Activated T-cell treated with anti-CD3 and anti-CD28 coated beads, Interleukin-2, amount 50 U/mL, for 4 hours (primary cell): Measurements from ENCODE around the gene TRIM46. TPM values are rescaled to one million over a fixed set of nuclear protein-coding genes. Genes with fewer than 3 reads are reported as not detected.
"Not testable (repeated sequence)": the region's sequence is repeated elsewhere in the genome, so short reads cannot be mapped to it uniquely, and the experiment has no call there.

ENCODE experiments used
- ATAC-seq, 2 donors: fragments of 200-7000 bp; cut with Tn5 transposase; one replicate each; pipeline ENCODE4 v1.10.0; 2021
- DNase-seq: peaks from one replicate; pipeline ENCODE4 v3.0.0-alpha.2; 2020
- H3K27me3 Mint-ChIP-seq: one replicate; pipeline ENCODE4 v1.8.0; 2021; ENCODE audit warnings: low read depth, mixed read lengths
- H3K36me3 Mint-ChIP-seq: one replicate; pipeline ENCODE4 v1.8.0; 2022; ENCODE audit warnings: mixed read lengths; ENCODE audit not compliant: insufficient read depth
- H3K4me1 Mint-ChIP-seq: one replicate; pipeline ENCODE4 v1.8.0; 2021; ENCODE audit warnings: low read depth, mixed read lengths
- H3K4me3 Mint-ChIP-seq: one replicate; pipeline ENCODE4 v1.8.0; 2021; ENCODE audit warnings: mild to moderate bottlenecking, moderate library complexity, mixed read lengths
- H3K9me3 Mint-ChIP-seq: one replicate; pipeline ENCODE4 v1.8.0; 2021; ENCODE audit warnings: mixed read lengths
- total RNA-seq, 3 donors: library from RNA; stranded (reverse); gene quantifications; one replicate each; pipeline ENCODE4 v1.2.1, GENCODE V29; 2021

TRIM46 gene
- total RNA-seq, 3 donors from 2014 or later, result 3.5 to 4.4 (median 3.5) TPM

- H3K9me3 Mint-ChIP-seq, result no peaks in the 10 kb centered on the region
- H3K4me3 Mint-ChIP-seq, result no peak overlapping the region
- H3K36me3 Mint-ChIP-seq, result peaks cover 8% of the 10 kb centered on the region
- H3K4me1 Mint-ChIP-seq, result peaks cover 4% of the 10 kb centered on the region
- H3K27me3 Mint-ChIP-seq, result no peaks in the 10 kb centered on the region
- ATAC-seq (no peak), DNase-seq (no peak)
Measured at GRCh38 chr1:155184351-155184811, 10.7 kb downstream of the TRIM46 start.

- Mint-ChIP-seq H3K4me1 (peaks cover 4% of the 10 kb centered on the region), H3K36me3 (peaks cover 8% of the 10 kb centered on the region), H3K27me3 (no peaks in the 10 kb centered on the region), H3K9me3 (no peaks in the 10 kb centered on the region), H3K4me3 (no peak overlapping the region)
- DNase-seq, result no peak
- no peak for ATAC-seq
Measured at GRCh38 chr1:155184835-155185782, 11.5 kb downstream of the TRIM46 start.

- Mint-ChIP-seq H3K4me1 (peaks cover 4% of the 10 kb centered on the region), H3K36me3 (peaks cover 8% of the 10 kb centered on the region), H3K27me3 (no peaks in the 10 kb centered on the region), H3K9me3 (no peaks in the 10 kb centered on the region), H3K4me3 (no peak overlapping the region)
- DNase-seq (no peak), ATAC-seq (no peak)
Measured at GRCh38 chr1:155185783-155186066, 12.1 kb downstream of the TRIM46 start.

- Mint-ChIP-seq H3K9me3 (no peaks in the 10 kb centered on the region), H3K4me3 (no peak overlapping the region), H3K36me3 (peaks cover 8% of the 10 kb centered on the region), H3K4me1 (peaks cover 4% of the 10 kb centered on the region), H3K27me3 (no peaks in the 10 kb centered on the region)
- no peak for ATAC-seq
- no peak for DNase-seq
Measured at GRCh38 chr1:155186067-155186793, 12.6 kb downstream of the TRIM46 start.

GRCh38 chr1:155186794-155187455, 13.3 kb downstream of the TRIM46 start:
- Mint-ChIP-seq H3K27me3 (no peaks in the 10 kb centered on the region), H3K4me1 (peaks cover 5% of the 10 kb centered on the region), H3K4me3 (no peak overlapping the region), H3K9me3 (no peaks in the 10 kb centered on the region), H3K36me3 (peaks cover 5% of the 10 kb centered on the region)
- ATAC-seq (no peak), DNase-seq (no peak)

GRCh38 chr1:155187456-155187891, 13.8 kb downstream of the TRIM46 start:
- no peaks in the 10 kb centered on the region for H3K9me3 Mint-ChIP-seq
- H3K27me3 Mint-ChIP-seq, result no peaks in the 10 kb centered on the region
- no peak for ATAC-seq
- H3K36me3 Mint-ChIP-seq, result peaks cover 5% of the 10 kb centered on the region
- H3K4me1 Mint-ChIP-seq, result peaks cover 10% of the 10 kb centered on the region
- DNase-seq, result no peak
- H3K4me3 Mint-ChIP-seq, result no peak overlapping the region

GRCh38 chr1:155188268-155188667, 14.6 kb downstream of the TRIM46 start:
- no peak for ATAC-seq
- H3K4me1 Mint-ChIP-seq, result peaks cover 15% of the 10 kb centered on the region
- H3K36me3 Mint-ChIP-seq, result peaks cover 4% of the 10 kb centered on the region
- DNase-seq, result no peak
- H3K27me3 Mint-ChIP-seq, result no peaks in the 10 kb centered on the region
- no peaks in the 10 kb centered on the region for H3K9me3 Mint-ChIP-seq
- H3K4me3 Mint-ChIP-seq, result no peak overlapping the region

GRCh38 chr1:155189926-155190325, 16.3 kb downstream of the TRIM46 start:
- DNase-seq, ATAC-seq, H3K27me3 Mint-ChIP-seq, H3K4me3 Mint-ChIP-seq, H3K36me3 Mint-ChIP-seq, H3K9me3 Mint-ChIP-seq: not testable (repeated sequence)
- peaks cover 28% of the 10 kb centered on the region for H3K4me1 Mint-ChIP-seq

- ATAC-seq (no peak), DNase-seq (no peak)
- Mint-ChIP-seq H3K9me3 (no peaks in the 10 kb centered on the region), H3K27me3 (no peaks in the 10 kb centered on the region), H3K4me1 (peaks cover 32% of the 10 kb centered on the region), H3K36me3 (no peaks in the 10 kb centered on the region), H3K4me3 (no peak overlapping the region)
Measured at GRCh38 chr1:155191904-155192303, 18.3 kb downstream of the TRIM46 start.

- Mint-ChIP-seq H3K4me3 (peak overlapping the region; percentile 85), H3K4me1 (peaks cover 32% of the 10 kb centered on the region), H3K36me3 (no peaks in the 10 kb centered on the region), H3K27me3 (no peaks in the 10 kb centered on the region), H3K9me3 (no peaks in the 10 kb centered on the region)
- peak; percentile 30 for DNase-seq
- no peak for ATAC-seq
Measured at GRCh38 chr1:155192346-155193274, 19.0 kb downstream of the TRIM46 start.

GRCh38 chr1:155193275-155193990, 19.8 kb downstream of the TRIM46 start:
- no peaks in the 10 kb centered on the region for H3K27me3 Mint-ChIP-seq
- H3K9me3 Mint-ChIP-seq, result no peaks in the 10 kb centered on the region
- H3K4me3 Mint-ChIP-seq, result peak overlapping the region; percentile 85
- DNase-seq, result peak; percentile 65
- H3K36me3 Mint-ChIP-seq, result no peaks in the 10 kb centered on the region
- peaks cover 28% of the 10 kb centered on the region for H3K4me1 Mint-ChIP-seq
- peak; percentile 44 to 59 for ATAC-seq

GRCh38 chr1:155193991-155194240, 20.3 kb downstream of the TRIM46 start:
- Mint-ChIP-seq H3K4me3 (peak overlapping the region; percentile 85), H3K4me1 (peaks cover 28% of the 10 kb centered on the region)
- H3K36me3 Mint-ChIP-seq, H3K27me3 Mint-ChIP-seq, ATAC-seq, H3K9me3 Mint-ChIP-seq, DNase-seq: not testable (repeated sequence)
